ENCODE results near the gene ISM1. TPM values are rescaled to one million over a fixed set of nuclear protein-coding genes. Genes with fewer than 3 reads are reported as not detected.

ISM1 gene
- total RNA-seq, 1 experiment from 2014 or later, result not detected

DNA sequence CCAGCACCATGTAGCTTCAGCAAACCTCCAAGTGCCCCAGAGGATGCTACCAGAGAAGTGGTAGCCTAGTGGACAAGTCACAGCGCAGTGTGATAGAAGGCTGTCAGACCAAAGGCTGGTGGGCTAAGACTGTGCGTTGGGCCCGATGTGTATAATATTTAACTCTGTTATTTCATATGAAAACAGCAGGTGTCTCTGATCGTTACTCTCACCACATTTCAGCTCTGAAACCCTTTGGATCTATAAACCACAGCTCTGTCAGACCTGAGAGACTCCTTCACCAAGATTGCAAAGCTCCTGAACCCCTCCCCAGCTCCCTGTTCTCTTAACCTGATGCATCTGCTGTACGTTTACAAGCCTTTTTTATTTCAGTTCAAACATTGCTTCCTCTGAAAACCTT lies 43.8 kb downstream of the ISM1 start:
- no peaks in the 10 kb centered on the region for H3K79me2 ChIP-seq (ENCODE audit: low read length)
- no peaks in the 10 kb centered on the region for H3K9me3 ChIP-seq (ENCODE audit: low read length)
- no peak overlapping the region for H2AFZ ChIP-seq (ENCODE audit: low read length)
- DNase-seq, result no peak
- no peaks in the 10 kb centered on the region for H4K20me1 ChIP-seq (ENCODE audit: insufficient read depth, low read depth, low read length)
- no peak overlapping the region for H3K4me3 ChIP-seq (ENCODE audit: low read length)
- H3K36me3 ChIP-seq (ENCODE audit: insufficient read depth, low read length), result no peaks in the 10 kb centered on the region
- H3K4me2 ChIP-seq (ENCODE audit: low read depth, low read length, poor library complexity, severe bottlenecking), result no peak overlapping the region
- no peaks in the 10 kb centered on the region for H3K9me2 ChIP-seq (replicated peaks; ENCODE audit: insufficient read depth, low read length)
- no peak overlapping the region for H3K27ac ChIP-seq (ENCODE audit: low read length)
- H3K9ac ChIP-seq (ENCODE audit: low read length), result no peak overlapping the region
- no peaks in the 10 kb centered on the region for H3K27me3 ChIP-seq (ENCODE audit: low read length)
- H3K4me1 ChIP-seq (ENCODE audit: low read length), result no peaks in the 10 kb centered on the region

DNA sequence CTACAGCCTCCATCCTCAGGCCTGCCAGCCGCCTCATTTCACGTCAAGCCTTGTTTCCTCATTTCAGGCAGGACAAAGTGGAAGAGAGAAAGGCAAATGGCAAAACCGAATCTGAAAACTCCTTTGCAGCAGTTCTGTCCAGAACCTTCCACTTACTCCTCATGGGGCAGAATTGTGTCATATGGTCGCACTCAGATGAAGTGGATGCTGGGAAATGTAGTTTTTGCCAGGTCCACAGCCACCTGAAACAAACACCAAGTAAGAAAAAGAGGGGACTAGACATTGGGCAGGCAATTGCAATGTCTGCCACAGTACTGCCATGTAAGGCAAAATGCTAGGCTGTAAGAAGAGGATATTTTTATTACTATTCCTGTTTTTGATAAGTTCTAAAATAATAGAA lies 44.9 kb downstream of the ISM1 start:
- H3K36me3 ChIP-seq (ENCODE audit: insufficient read depth, low read length), result no peaks in the 10 kb centered on the region
- H4K20me1 ChIP-seq (ENCODE audit: insufficient read depth, low read depth, low read length), result no peaks in the 10 kb centered on the region
- H3K27me3 ChIP-seq (ENCODE audit: low read length), result no peaks in the 10 kb centered on the region
- H3K9me2 ChIP-seq (replicated peaks; ENCODE audit: insufficient read depth, low read length), result no peaks in the 10 kb centered on the region
- no peak overlapping the region for H3K9ac ChIP-seq (ENCODE audit: low read length)
- H3K79me2 ChIP-seq (ENCODE audit: low read length), result no peaks in the 10 kb centered on the region
- H3K4me2 ChIP-seq (ENCODE audit: low read depth, low read length, poor library complexity, severe bottlenecking), result no peak overlapping the region
- DNase-seq, result no peak
- no peak overlapping the region for H2AFZ ChIP-seq (ENCODE audit: low read length)
- no peak overlapping the region for H3K4me3 ChIP-seq (ENCODE audit: low read length)
- H3K9me3 ChIP-seq (ENCODE audit: low read length), result no peaks in the 10 kb centered on the region
- no peaks in the 10 kb centered on the region for H3K4me1 ChIP-seq (ENCODE audit: low read length)
- no peak overlapping the region for H3K27ac ChIP-seq (ENCODE audit: low read length)

DNA sequence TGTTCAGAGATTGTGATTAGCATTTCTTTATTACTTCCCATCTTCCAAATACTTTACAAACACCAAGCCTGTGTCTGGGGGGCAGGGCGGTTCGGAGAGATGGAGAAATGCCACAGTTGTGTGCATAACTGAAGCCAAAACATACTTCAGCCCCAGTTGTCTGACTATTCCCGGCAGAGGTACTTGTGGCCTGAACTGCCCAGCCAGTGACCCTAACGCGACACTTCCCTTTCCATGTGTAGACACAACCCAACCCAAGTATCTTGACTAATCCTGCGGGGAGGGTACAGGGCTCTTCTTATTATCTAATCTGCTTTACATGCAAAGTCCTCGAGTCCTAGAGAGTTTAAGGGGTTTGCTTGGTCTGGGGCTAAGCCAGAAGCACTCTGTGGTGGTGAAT lies 46.2 kb downstream of the ISM1 start:
- H3K79me2 ChIP-seq (ENCODE audit: low read length), result no peaks in the 10 kb centered on the region
- no peaks in the 10 kb centered on the region for H3K9me3 ChIP-seq (ENCODE audit: low read length)
- H2AFZ ChIP-seq (ENCODE audit: low read length), result no peak overlapping the region
- no peaks in the 10 kb centered on the region for H3K4me1 ChIP-seq (ENCODE audit: low read length)
- DNase-seq, result no peak
- no peak overlapping the region for H3K4me3 ChIP-seq (ENCODE audit: low read length)
- no peaks in the 10 kb centered on the region for H4K20me1 ChIP-seq (ENCODE audit: insufficient read depth, low read depth, low read length)
- no peak overlapping the region for H3K9ac ChIP-seq (ENCODE audit: low read length)
- H3K4me2 ChIP-seq (ENCODE audit: low read depth, low read length, poor library complexity, severe bottlenecking), result no peak overlapping the region
- H3K36me3 ChIP-seq (ENCODE audit: insufficient read depth, low read length), result no peaks in the 10 kb centered on the region
- no peak overlapping the region for H3K27ac ChIP-seq (ENCODE audit: low read length)
- no peaks in the 10 kb centered on the region for H3K9me2 ChIP-seq (replicated peaks; ENCODE audit: insufficient read depth, low read length)
- H3K27me3 ChIP-seq (ENCODE audit: low read length), result no peaks in the 10 kb centered on the region

GRCh38 chr20:13268953-13269352 lies 47.9 kb downstream of the ISM1 start:
- no peak overlapping the region for H3K27ac ChIP-seq (ENCODE audit: low read length)
- no peaks in the 10 kb centered on the region for H3K36me3 ChIP-seq (ENCODE audit: insufficient read depth, low read length)
- no peaks in the 10 kb centered on the region for H4K20me1 ChIP-seq (ENCODE audit: insufficient read depth, low read depth, low read length)
- no peaks in the 10 kb centered on the region for H3K4me1 ChIP-seq (ENCODE audit: low read length)
- no peak overlapping the region for H2AFZ ChIP-seq (ENCODE audit: low read length)
- no peaks in the 10 kb centered on the region for H3K79me2 ChIP-seq (ENCODE audit: low read length)
- H3K9me3 ChIP-seq (ENCODE audit: low read length), result no peaks in the 10 kb centered on the region
- no peaks in the 10 kb centered on the region for H3K9me2 ChIP-seq (replicated peaks; ENCODE audit: insufficient read depth, low read length)
- H3K4me3 ChIP-seq (ENCODE audit: low read length), result no peak overlapping the region
- H3K27me3 ChIP-seq (ENCODE audit: low read length), result no peaks in the 10 kb centered on the region
- no peak for DNase-seq
- no peak overlapping the region for H3K4me2 ChIP-seq (ENCODE audit: low read depth, low read length, poor library complexity, severe bottlenecking)
- no peak overlapping the region for H3K9ac ChIP-seq (ENCODE audit: low read length)

DNA sequence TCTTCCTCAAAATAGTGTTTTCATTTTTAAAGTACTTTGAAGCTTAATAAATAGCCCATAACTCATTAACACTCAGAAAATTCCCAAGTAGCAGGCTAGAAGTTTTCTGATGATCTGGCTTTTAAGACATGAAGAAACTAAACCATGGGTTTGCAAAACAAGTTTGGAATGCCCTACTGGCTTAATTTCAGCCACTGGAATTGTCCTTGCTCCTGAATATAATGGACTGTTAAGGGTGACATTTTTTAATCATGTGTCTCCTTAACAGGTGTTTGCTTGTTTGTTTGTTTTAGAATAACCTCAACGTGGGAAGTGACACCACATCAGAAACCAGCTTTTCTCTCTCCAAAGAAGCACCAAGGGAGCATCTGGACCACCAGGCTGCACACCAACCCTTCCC lies 49.1 kb downstream of the ISM1 start:
- Histone ChIP-seq H3K79me2 (ENCODE audit: low read length) (no peaks in the 10 kb centered on the region), H3K27ac (ENCODE audit: low read length) (no peak overlapping the region)

GRCh38 chr20:13271098-13271497 lies 50.0 kb downstream of the ISM1 start:
- no peaks in the 10 kb centered on the region for H3K36me3 ChIP-seq (ENCODE audit: insufficient read depth, low read length)
- no peaks in the 10 kb centered on the region for H3K4me1 ChIP-seq (ENCODE audit: low read length)
- H3K4me2 ChIP-seq (ENCODE audit: low read depth, low read length, poor library complexity, severe bottlenecking), result no peak overlapping the region
- no peak overlapping the region for H3K4me3 ChIP-seq (ENCODE audit: low read length)
- no peak overlapping the region for H3K9ac ChIP-seq (ENCODE audit: low read length)
- no peak overlapping the region for H2AFZ ChIP-seq (ENCODE audit: low read length)
- no peak for DNase-seq
- H4K20me1 ChIP-seq (ENCODE audit: insufficient read depth, low read depth, low read length), result no peaks in the 10 kb centered on the region
- no peaks in the 10 kb centered on the region for H3K27me3 ChIP-seq (ENCODE audit: low read length)
- H3K79me2 ChIP-seq (ENCODE audit: low read length), result no peaks in the 10 kb centered on the region
- no peaks in the 10 kb centered on the region for H3K9me3 ChIP-seq (ENCODE audit: low read length)
- H3K27ac ChIP-seq (ENCODE audit: low read length), result no peak overlapping the region
- H3K9me2 ChIP-seq (replicated peaks; ENCODE audit: insufficient read depth, low read length), result no peaks in the 10 kb centered on the region

More for the DNA sequence above, 49.1 kb downstream of the ISM1 start:
- no peaks in the 10 kb centered on the region for H3K27me3 ChIP-seq (ENCODE audit: low read length)
- no peaks in the 10 kb centered on the region for H3K4me1 ChIP-seq (ENCODE audit: low read length)
- H2AFZ ChIP-seq (ENCODE audit: low read length), result no peak overlapping the region
- H3K9me2 ChIP-seq (replicated peaks; ENCODE audit: insufficient read depth, low read length), result no peaks in the 10 kb centered on the region
- H3K4me3 ChIP-seq (ENCODE audit: low read length), result no peak overlapping the region
- H3K9ac ChIP-seq (ENCODE audit: low read length), result no peak overlapping the region
- no peak for DNase-seq
- no peaks in the 10 kb centered on the region for H4K20me1 ChIP-seq (ENCODE audit: insufficient read depth, low read depth, low read length)
- no peaks in the 10 kb centered on the region for H3K36me3 ChIP-seq (ENCODE audit: insufficient read depth, low read length)
- no peaks in the 10 kb centered on the region for H3K9me3 ChIP-seq (ENCODE audit: low read length)
- H3K4me2 ChIP-seq (ENCODE audit: low read depth, low read length, poor library complexity, severe bottlenecking), result no peak overlapping the region

- no peaks in the 10 kb centered on the region for H3K4me1 ChIP-seq (ENCODE audit: low read length)
- no peak overlapping the region for H3K9ac ChIP-seq (ENCODE audit: low read length)
- H3K27ac ChIP-seq (ENCODE audit: low read length), result no peak overlapping the region
- no peak overlapping the region for H2AFZ ChIP-seq (ENCODE audit: low read length)
- no peaks in the 10 kb centered on the region for H3K9me3 ChIP-seq (ENCODE audit: low read length)
- H3K9me2 ChIP-seq (replicated peaks; ENCODE audit: insufficient read depth, low read length), result no peaks in the 10 kb centered on the region
- H3K4me3 ChIP-seq (ENCODE audit: low read length), result no peak overlapping the region
- H3K79me2 ChIP-seq (ENCODE audit: low read length), result no peaks in the 10 kb centered on the region
- no peak for DNase-seq
- H3K4me2 ChIP-seq (ENCODE audit: low read depth, low read length, poor library complexity, severe bottlenecking), result no peak overlapping the region
- H4K20me1 ChIP-seq (ENCODE audit: insufficient read depth, low read depth, low read length), result no peaks in the 10 kb centered on the region
- H3K36me3 ChIP-seq (ENCODE audit: insufficient read depth, low read length), result no peaks in the 10 kb centered on the region
- H3K27me3 ChIP-seq (ENCODE audit: low read length), result no peaks in the 10 kb centered on the region
Measured at GRCh38 chr20:13271977-13272975, 51.2 kb downstream of the ISM1 start.

GRCh38 chr20:13274275-13274861 lies 53.3 kb downstream of the ISM1 start:
- Histone ChIP-seq H4K20me1 (ENCODE audit: insufficient read depth, low read depth, low read length) (no peaks in the 10 kb centered on the region), H3K4me1 (ENCODE audit: low read length) (no peaks in the 10 kb centered on the region), H3K9me3 (ENCODE audit: low read length) (no peaks in the 10 kb centered on the region), H3K27ac (ENCODE audit: low read length) (no peak overlapping the region), H3K9me2 (replicated peaks; ENCODE audit: insufficient read depth, low read length) (no peaks in the 10 kb centered on the region), H3K4me3 (ENCODE audit: low read length) (no peak overlapping the region), H3K27me3 (ENCODE audit: low read length) (no peaks in the 10 kb centered on the region; the same call in 1 of the 2 replicates), H3K4me2 (ENCODE audit: low read depth, low read length, poor library complexity, severe bottlenecking) (no peak overlapping the region), H3K36me3 (ENCODE audit: insufficient read depth, low read length) (no peaks in the 10 kb centered on the region), H3K9ac (ENCODE audit: low read length) (no peak overlapping the region), H3K79me2 (ENCODE audit: low read length) (no peaks in the 10 kb centered on the region), H2AFZ (ENCODE audit: low read length) (no peak overlapping the region)
- DNase-seq, result no peak

Measured in Karpas-422 (cell line).